ENCODE measurements around the gene STRA8. TPM values are rescaled to one million over a fixed set of nuclear protein-coding genes. Genes with fewer than 3 reads are reported as not detected.
"Not testable (repeated sequence)": the region's sequence is repeated elsewhere in the genome, so short reads cannot be mapped to it uniquely, and the experiment has no call there.

The STRA8 gene
- total and polyA plus RNA-seq, 3 donors from 2014 or later = 0.87 to 3.5 (median 1.4) TPM

DNA sequence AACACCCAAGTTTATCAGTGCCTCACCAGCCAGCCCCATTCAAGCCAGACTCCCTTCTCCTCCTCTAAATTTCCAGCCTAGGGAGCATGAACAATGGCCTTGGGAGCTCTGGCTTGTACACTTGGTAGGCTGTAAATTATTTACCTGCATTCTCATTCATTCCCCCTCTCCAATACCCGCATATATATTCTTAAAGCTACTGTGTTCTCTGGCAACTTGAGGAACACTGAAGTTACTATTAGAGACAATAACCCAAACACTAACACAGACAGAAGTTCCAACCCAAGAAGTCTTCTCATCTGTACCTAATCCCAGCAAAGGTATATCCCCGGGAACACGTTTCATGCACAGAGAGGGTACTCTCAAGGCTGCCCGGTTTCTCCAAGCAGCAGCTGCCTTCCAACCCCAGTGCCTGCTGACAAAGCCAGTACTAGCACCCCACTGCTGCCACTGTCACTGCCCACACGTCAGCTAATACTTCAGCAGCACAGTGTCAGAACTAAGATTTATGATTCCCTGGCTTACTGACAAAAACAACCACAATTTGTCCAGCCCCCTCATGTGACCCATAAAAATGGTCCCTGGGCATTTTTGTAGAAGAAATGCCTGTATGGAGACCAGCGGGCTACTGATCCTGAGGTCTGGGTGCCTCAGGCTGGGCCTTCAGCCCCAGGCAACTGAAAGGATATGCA is 25.4 kb upstream of the STRA8 start:
- no peaks in the 10 kb centered on the region for H3K36me3 ChIP-seq (ENCODE audit: low read depth, missing control alignments)
- H3K27ac ChIP-seq = no peak overlapping the region
- H3K4me3 ChIP-seq = no peak overlapping the region
- no peaks in the 10 kb centered on the region for H3K9me3 ChIP-seq
- WGBS, 2 donors = 73 to 86% methylated on average over 5 to 6 of the region's 6 CpGs
- intact Hi-C loops (cut with DNase I; ENCODE audit: low total_unique reads) = no loop called here
- peaks cover 17% of the 10 kb centered on the region for H3K4me1 ChIP-seq
- DNase-seq = no peak
- H3K27me3 ChIP-seq = no peaks in the 10 kb centered on the region
- TF ChIP-seq, protein P1, sequence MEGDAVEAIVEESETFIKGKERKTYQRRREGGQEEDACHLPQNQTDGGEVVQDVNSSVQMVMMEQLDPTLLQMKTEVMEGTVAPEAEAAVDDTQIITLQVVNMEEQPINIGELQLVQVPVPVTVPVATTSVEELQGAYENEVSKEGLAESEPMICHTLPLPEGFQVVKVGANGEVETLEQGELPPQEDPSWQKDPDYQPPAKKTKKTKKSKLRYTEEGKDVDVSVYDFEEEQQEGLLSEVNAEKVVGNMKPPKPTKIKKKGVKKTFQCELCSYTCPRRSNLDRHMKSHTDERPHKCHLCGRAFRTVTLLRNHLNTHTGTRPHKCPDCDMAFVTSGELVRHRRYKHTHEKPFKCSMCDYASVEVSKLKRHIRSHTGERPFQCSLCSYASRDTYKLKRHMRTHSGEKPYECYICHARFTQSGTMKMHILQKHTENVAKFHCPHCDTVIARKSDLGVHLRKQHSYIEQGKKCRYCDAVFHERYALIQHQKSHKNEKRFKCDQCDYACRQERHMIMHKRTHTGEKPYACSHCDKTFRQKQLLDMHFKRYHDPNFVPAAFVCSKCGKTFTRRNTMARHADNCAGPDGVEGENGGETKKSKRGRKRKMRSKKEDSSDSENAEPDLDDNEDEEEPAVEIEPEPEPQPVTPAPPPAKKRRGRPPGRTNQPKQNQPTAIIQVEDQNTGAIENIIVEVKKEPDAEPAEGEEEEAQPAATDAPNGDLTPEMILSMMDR (IDR thresholded peaks at IDR 0.05) = no peak
- no peak for TF ChIP-seq POLR2A (IDR thresholded peaks at IDR 0.05)

DNA sequence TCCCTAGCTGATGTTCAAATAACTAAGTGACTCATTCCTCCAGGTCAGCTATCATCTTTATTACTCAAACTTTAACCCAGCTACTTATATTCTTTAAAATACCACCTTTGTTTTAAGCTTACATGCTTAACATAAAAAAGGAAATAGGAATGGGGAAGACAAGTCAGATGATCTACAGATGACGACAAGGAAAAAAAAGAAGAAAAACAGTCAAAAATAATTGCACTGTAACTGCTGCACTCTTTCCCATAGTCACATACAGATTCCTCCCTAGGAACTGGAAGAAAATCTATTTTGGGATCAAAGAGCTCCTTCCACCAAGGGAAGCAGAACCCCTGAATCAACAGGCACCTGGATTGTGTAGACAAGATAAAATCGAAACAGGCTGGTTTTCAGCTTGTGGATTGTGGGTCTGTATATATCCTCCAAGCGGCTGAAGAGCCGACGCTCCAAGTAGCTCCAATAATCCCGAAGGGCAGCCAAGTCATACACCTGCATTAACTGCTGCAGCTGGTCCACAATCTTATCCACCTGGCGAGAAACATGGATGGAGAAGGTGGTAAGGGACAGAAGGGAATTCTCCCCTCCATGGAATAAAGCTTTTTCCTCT is 24.3 kb upstream of the STRA8 start:
- H3K4me3 ChIP-seq = no peak overlapping the region
- peak overlapping the region in 1 of 2 donors; percentile 10 for H3K27ac ChIP-seq
- H3K27me3 ChIP-seq = no peaks in the 10 kb centered on the region
- intact Hi-C loops (cut with DNase I; ENCODE audit: low total_unique reads) = no loop called here
- TF ChIP-seq, protein P1 (IDR thresholded peaks at IDR 0.05) = no peak
- TF ChIP-seq POLR2A (IDR thresholded peaks at IDR 0.05) = no peak
- peaks cover 17% of the 10 kb centered on the region for H3K4me1 ChIP-seq
- H3K36me3 ChIP-seq (ENCODE audit: low read depth, missing control alignments) = no peaks in the 10 kb centered on the region
- no peak for DNase-seq
- 80 to 86% methylated on average over 7 of the region's 7 CpGs for WGBS, 2 donors
- H3K9me3 ChIP-seq = no peaks in the 10 kb centered on the region

DNA sequence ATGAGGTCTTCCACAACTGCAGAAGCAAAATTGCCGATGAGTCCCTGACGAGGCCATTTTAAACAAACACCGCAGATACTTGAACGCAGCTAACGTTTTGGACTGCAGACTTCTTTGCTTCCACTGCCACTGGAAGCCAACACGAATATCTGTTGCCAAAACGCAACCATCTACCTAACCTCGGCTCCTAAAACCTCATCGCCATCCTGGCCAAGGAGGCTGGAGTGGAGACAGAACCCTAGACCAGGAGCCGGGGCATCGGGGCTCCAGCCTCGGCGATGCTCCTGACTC is 22.8 kb upstream of the STRA8 start:
- Histone ChIP-seq H3K27me3 (no peaks in the 10 kb centered on the region), H3K36me3 (ENCODE audit: low read depth, missing control alignments) (no peaks in the 10 kb centered on the region), H3K9me3 (no peaks in the 10 kb centered on the region), H3K4me1 (peaks cover 17% of the 10 kb centered on the region), H3K27ac (peak overlapping the region; percentile 69 to 89), H3K4me3 (peak overlapping the region; percentile 66 to 83)
- WGBS, 2 donors = 0 to 2% methylated on average over 7 to 13 of the region's 13 CpGs
- DNase-seq = peak; percentile 38
- intact Hi-C loops (cut with DNase I; ENCODE audit: low total_unique reads) = no loop called here
- TF ChIP-seq, protein P1 (IDR thresholded peaks at IDR 0.05) = no peak
- no peak for TF ChIP-seq POLR2A (IDR thresholded peaks at IDR 0.05)

DNA sequence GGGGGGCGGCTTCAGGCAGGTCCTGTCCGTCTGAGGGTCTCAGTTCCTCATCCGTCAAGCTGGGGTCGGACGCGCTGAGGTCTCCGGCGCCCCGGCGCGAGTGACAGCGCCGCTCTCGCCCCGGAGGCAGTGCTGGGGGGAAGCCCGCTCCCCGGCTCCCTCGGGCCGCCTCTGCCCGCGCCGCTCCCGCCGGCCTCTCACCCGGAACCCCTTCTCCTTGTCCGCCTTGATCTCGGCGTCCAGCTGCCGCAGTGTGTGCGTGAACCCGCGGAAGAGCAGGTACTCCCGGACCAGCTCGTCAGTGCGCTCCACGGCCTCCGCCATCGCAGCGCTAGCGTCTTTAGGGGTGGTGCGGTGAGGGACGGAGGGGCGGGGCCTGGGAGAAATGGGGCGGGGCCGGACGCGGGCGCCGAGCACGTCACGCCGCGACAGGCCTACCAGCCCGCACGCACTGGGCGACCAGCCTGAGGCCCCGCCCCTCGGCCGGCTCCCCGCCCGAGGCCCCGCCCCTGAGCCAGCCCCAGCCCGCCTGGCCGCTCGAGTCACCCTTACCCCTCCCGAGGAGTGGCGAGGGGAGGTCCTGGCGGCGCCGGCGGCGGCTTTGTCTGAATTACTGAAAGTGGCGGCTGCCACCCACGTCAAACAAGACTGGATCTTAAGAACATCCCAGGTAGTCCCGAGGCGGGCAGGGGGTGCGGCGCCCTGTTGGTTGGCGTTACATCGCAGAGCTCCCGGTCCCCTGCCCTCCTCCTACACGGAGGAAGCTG is 22.3 kb upstream of the STRA8 start, which contains the start of gene WDR91:
Gene WDR91, minus strand, starts transcription at position 348 of the 767 bp plus-strand sequence. Its CDS starts 24 bp downstream, at position 324.
- Histone ChIP-seq H3K27me3 (no peaks in the 10 kb centered on the region), H3K27ac (peak within 1 kb of the TSS; percentile 69 to 89), H3K4me3 (peak within 1 kb of the TSS; percentile 66 to 83), H3K36me3 (ENCODE audit: low read depth, missing control alignments) (no peaks in the 10 kb centered on the region), H3K9me3 (no peaks in the 10 kb centered on the region), H3K4me1 (peaks cover 17% of the 10 kb centered on the region)
- DNase-seq = peak; percentile 97
- intact Hi-C loops (cut with DNase I; ENCODE audit: low total_unique reads) = no loop called here
- TF ChIP-seq, protein P1 (IDR thresholded peaks at IDR 0.05) = no peak
- peak; percentile 34 for TF ChIP-seq POLR2A (IDR thresholded peaks at IDR 0.05)
- WGBS, 2 donors = 0 to 2% methylated on average over 9 to 58 of the region's 82 CpGs

DNA sequence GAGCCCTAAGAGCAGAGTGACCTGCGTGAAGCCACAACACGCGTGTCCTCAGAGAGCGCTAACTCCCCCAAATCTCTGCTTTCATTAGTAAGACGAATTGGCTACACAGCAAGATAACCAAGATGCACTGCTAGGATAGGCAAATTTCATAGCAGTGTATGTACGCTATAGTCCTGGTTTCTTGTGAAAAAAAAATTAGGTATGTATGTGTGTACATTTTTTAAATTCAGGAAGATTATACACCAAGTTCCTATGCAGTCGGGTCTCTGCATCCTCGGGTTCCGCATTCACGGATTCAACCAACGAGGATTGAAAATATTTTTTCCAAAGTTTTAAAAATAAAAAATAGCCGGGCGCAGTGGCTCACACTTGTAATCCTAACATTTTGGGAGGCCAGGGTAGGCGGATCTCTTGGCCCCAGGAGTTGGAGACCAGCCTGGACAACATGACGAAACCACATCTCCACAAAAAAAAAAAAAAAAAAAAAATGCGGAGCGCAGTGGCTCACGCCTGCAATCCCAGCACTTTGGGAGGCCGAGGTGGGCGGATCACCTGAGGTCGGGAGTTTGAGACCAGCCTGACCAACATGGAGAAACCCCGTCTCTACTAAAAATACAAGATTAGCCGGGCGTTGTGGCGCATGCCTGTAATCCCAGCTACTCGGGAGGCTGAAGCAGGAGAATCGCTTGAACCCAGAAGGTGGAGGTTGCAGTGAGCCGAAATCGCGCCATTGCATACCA is 21.5 kb upstream of the STRA8 start:
- Histone ChIP-seq H3K4me1 (peaks cover 17% of the 10 kb centered on the region), H3K27ac (peak overlapping the region; percentile 69 to 89), H3K4me3 (peak overlapping the region; percentile 66 to 83)
- 35 to 40% methylated on average over 30 of the region's 30 CpGs for WGBS, 2 donors
- H3K9me3 ChIP-seq; H3K36me3 ChIP-seq (ENCODE audit: low read depth, missing control alignments); intact Hi-C loops (cut with DNase I; ENCODE audit: low total_unique reads); H3K27me3 ChIP-seq: not testable (repeated sequence)
- DNase-seq = peak; percentile 70
